ENCODE measurements around the gene KCNIP3.

Gene KCNIP3

GRCh38 chr2:95295376-95295775, 1.8 kb upstream of the KCNIP3 start:
- Histone ChIP-seq H3K27ac (replicated peaks) (no peak overlapping the region), H3K27me3 (ENCODE audit: insufficient read depth, poor library complexity, severe bottlenecking) (no peaks in the 10 kb centered on the region), H3K4me3 (replicated peaks; ENCODE audit: insufficient read depth, low read length) (no peak overlapping the region)
- DNase-seq (ENCODE audit: low read depth in 1 of 2, low spot score in 1 of 2): no peak
- TF ChIP-seq REST (IDR thresholded peaks at IDR 0.05; ENCODE audit: insufficient replicate concordance, low read depth): no peak
- TF ChIP-seq POLR2AphosphoS5 (IDR thresholded peaks at IDR 0.05; ENCODE audit: low read depth): no peak
- TF ChIP-seq SPI1 (IDR thresholded peaks at IDR 0.05; ENCODE audit: borderline replicate concordance, low read depth): no peak
- no peak for TF ChIP-seq CTCF (IDR thresholded peaks at IDR 0.05; ENCODE audit: insufficient read depth, low read length)
- TF ChIP-seq GABPA (IDR thresholded peaks at IDR 0.05; ENCODE audit: low read depth): no peak

GRCh38 chr2:95296011-95296410, 1.1 kb upstream of the KCNIP3 start:
- no peak for DNase-seq (ENCODE audit: low read depth in 1 of 2, low spot score in 1 of 2)
- no peak for TF ChIP-seq REST (IDR thresholded peaks at IDR 0.05; ENCODE audit: insufficient replicate concordance, low read depth)
- TF ChIP-seq POLR2AphosphoS5 (IDR thresholded peaks at IDR 0.05; ENCODE audit: low read depth): no peak
- no peak for TF ChIP-seq CTCF (IDR thresholded peaks at IDR 0.05; ENCODE audit: insufficient read depth, low read length)
- TF ChIP-seq GABPA (IDR thresholded peaks at IDR 0.05; ENCODE audit: low read depth): no peak
- no peak for TF ChIP-seq SPI1 (IDR thresholded peaks at IDR 0.05; ENCODE audit: borderline replicate concordance, low read depth)

GRCh38 chr2:95297639-95298395, 670 bp downstream of the KCNIP3 start:
- no peak for DNase-seq (ENCODE audit: low read depth in 1 of 2, low spot score in 1 of 2)
- no peak for TF ChIP-seq SPI1 (IDR thresholded peaks at IDR 0.05; ENCODE audit: borderline replicate concordance, low read depth)
- no peak for TF ChIP-seq REST (IDR thresholded peaks at IDR 0.05; ENCODE audit: insufficient replicate concordance, low read depth)
- no peak for TF ChIP-seq POLR2AphosphoS5 (IDR thresholded peaks at IDR 0.05; ENCODE audit: low read depth)
- TF ChIP-seq CTCF (IDR thresholded peaks at IDR 0.05; ENCODE audit: insufficient read depth, low read length): no peak
- TF ChIP-seq GABPA (IDR thresholded peaks at IDR 0.05; ENCODE audit: low read depth): no peak
- Histone ChIP-seq H3K27me3 (ENCODE audit: insufficient read depth, poor library complexity, severe bottlenecking) (no peaks in the 10 kb centered on the region), H3K4me3 (replicated peaks; ENCODE audit: insufficient read depth, low read length) (no peak overlapping the region), H3K27ac (replicated peaks) (no peak overlapping the region)

More at GRCh38 chr2:95296011-95296410, 1.1 kb upstream of the KCNIP3 start:
- Histone ChIP-seq H3K4me3 (replicated peaks; ENCODE audit: insufficient read depth, low read length) (no peak overlapping the region), H3K27me3 (ENCODE audit: insufficient read depth, poor library complexity, severe bottlenecking) (no peaks in the 10 kb centered on the region), H3K27ac (replicated peaks) (no peak overlapping the region)
